ENCODE results near the gene PLEKHG5.

The PLEKHG5 gene

GRCh38 chr1:6512908-6513280 is 21.4 kb upstream of the PLEKHG5 start:
- no peak for TF ChIP-seq CTCF (IDR thresholded peaks at IDR 0.05; ENCODE audit: insufficient read depth, low read length, poor library complexity, severe bottlenecking)
- Histone ChIP-seq H3K27me3 (replicated peaks; ENCODE audit: control insufficient read depth, insufficient read depth, low read length) (no peaks in the 10 kb centered on the region; the same call in 1 of the 2 replicates), H3K4me3 (replicated peaks; ENCODE audit: low read depth, low read length) (no peak overlapping the region), H3K36me3 (ENCODE audit: control insufficient read depth, insufficient read depth, low read length) (no peaks in the 10 kb centered on the region)
- no peak for DNase-seq (ENCODE audit: extremely low read depth, insufficient read length)

GRCh38 chr1:6512245-6512907 is 20.9 kb upstream of the PLEKHG5 start:
- TF ChIP-seq CTCF (IDR thresholded peaks at IDR 0.05; ENCODE audit: insufficient read depth, low read length, poor library complexity, severe bottlenecking): no peak

GRCh38 chr1:6511561-6512244 is 20.2 kb upstream of the PLEKHG5 start:
- DNase-seq (ENCODE audit: extremely low read depth, insufficient read length): no peak
- Histone ChIP-seq H3K27me3 (replicated peaks; ENCODE audit: control insufficient read depth, insufficient read depth, low read length) (no peaks in the 10 kb centered on the region; the same call in 1 of the 2 replicates), H3K4me3 (replicated peaks; ENCODE audit: low read depth, low read length) (no peak overlapping the region), H3K36me3 (ENCODE audit: control insufficient read depth, insufficient read depth, low read length) (no peaks in the 10 kb centered on the region)
- no peak for TF ChIP-seq CTCF (IDR thresholded peaks at IDR 0.05; ENCODE audit: insufficient read depth, low read length, poor library complexity, severe bottlenecking)

More at GRCh38 chr1:6512245-6512907, 20.9 kb upstream of the PLEKHG5 start:
- DNase-seq (ENCODE audit: extremely low read depth, insufficient read length): no peak
- Histone ChIP-seq H3K36me3 (ENCODE audit: control insufficient read depth, insufficient read depth, low read length) (no peaks in the 10 kb centered on the region), H3K27me3 (replicated peaks; ENCODE audit: control insufficient read depth, insufficient read depth, low read length) (no peaks in the 10 kb centered on the region; the same call in 1 of the 2 replicates), H3K4me3 (replicated peaks; ENCODE audit: low read depth, low read length) (no peak overlapping the region)

- DNase-seq (ENCODE audit: extremely low read depth, insufficient read length): no peak
- H3K4me3 ChIP-seq (replicated peaks; ENCODE audit: low read depth, low read length): no peak overlapping the region
- TF ChIP-seq CTCF (IDR thresholded peaks at IDR 0.05; ENCODE audit: insufficient read depth, low read length, poor library complexity, severe bottlenecking): no peak
- H3K27me3 ChIP-seq (replicated peaks; ENCODE audit: control insufficient read depth, insufficient read depth, low read length): no peaks in the 10 kb centered on the region; the same call in 1 of the 2 replicates
- H3K36me3 ChIP-seq (ENCODE audit: control insufficient read depth, insufficient read depth, low read length): no peaks in the 10 kb centered on the region
Observed at GRCh38 chr1:6511056-6511455, 19.6 kb upstream of the PLEKHG5 start.

GRCh38 chr1:6510493-6510892 is 19.0 kb upstream of the PLEKHG5 start:
- Histone ChIP-seq H3K36me3 (ENCODE audit: control insufficient read depth, insufficient read depth, low read length) (no peaks in the 10 kb centered on the region), H3K4me3 (replicated peaks; ENCODE audit: low read depth, low read length) (no peak overlapping the region), H3K27me3 (replicated peaks; ENCODE audit: control insufficient read depth, insufficient read depth, low read length) (no peaks in the 10 kb centered on the region; the same call in 1 of the 2 replicates)
- no peak for DNase-seq (ENCODE audit: extremely low read depth, insufficient read length)
- no peak for TF ChIP-seq CTCF (IDR thresholded peaks at IDR 0.05; ENCODE audit: insufficient read depth, low read length, poor library complexity, severe bottlenecking)

Measured in GM06990 (cell line).